NCI-H774 (cell line): ENCODE results near the gene STK10.
"Not testable (repeated sequence)": the region's sequence is repeated elsewhere in the genome, so short reads cannot be mapped to it uniquely, and the experiment has no call there.

ENCODE experiments used
- DNase-seq: peaks from one replicate; lab custom pipeline; 2025; lab: John Stamatoyannopoulos, UW

The STK10 gene

GRCh38 chr5:172051643-172052339 is 136.2 kb downstream of the STK10 start:
- DNase-seq, result no peak

- DNase-seq, result no peak
Observed at GRCh38 chr5:172050080-172050479, 137.9 kb downstream of the STK10 start.

DNA sequence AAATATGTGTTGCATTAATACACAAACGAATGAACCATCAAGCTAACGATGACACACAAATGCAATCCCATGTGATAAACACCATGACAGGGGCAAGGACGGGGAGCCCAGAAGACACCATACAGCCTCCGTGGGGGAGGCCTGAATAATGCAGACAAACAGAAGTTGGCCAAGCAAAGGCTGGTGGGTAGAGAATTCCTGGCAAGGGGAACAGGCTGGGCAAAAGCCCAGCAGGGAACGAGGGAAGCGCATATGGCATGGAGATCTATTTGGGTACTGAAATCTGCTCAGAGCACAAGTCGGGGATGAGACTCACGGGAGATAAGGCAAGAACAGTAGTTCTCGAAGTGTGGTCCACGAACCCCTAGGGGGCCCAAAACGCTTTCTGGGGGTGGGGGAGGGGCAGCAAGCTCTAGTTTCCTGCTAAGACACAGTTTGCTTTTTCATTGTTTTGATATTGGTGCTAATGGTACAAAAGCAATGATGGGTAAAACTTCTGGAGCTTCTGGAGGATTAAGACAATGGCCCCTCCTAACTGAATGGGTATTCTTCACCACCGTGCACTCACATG is 138.7 kb downstream of the STK10 start:
- no peak for DNase-seq

GRCh38 chr5:172048539-172049101 is 139.4 kb downstream of the STK10 start:
- no peak for DNase-seq

- DNase-seq, result no peak
Observed at GRCh38 chr5:172048170-172048422, 139.9 kb downstream of the STK10 start.

GRCh38 chr5:172046593-172046992 is 141.4 kb downstream of the STK10 start:
- DNase-seq, result no peak

GRCh38 chr5:172045315-172045632 is 142.8 kb downstream of the STK10 start:
- no peak for DNase-seq

DNA sequence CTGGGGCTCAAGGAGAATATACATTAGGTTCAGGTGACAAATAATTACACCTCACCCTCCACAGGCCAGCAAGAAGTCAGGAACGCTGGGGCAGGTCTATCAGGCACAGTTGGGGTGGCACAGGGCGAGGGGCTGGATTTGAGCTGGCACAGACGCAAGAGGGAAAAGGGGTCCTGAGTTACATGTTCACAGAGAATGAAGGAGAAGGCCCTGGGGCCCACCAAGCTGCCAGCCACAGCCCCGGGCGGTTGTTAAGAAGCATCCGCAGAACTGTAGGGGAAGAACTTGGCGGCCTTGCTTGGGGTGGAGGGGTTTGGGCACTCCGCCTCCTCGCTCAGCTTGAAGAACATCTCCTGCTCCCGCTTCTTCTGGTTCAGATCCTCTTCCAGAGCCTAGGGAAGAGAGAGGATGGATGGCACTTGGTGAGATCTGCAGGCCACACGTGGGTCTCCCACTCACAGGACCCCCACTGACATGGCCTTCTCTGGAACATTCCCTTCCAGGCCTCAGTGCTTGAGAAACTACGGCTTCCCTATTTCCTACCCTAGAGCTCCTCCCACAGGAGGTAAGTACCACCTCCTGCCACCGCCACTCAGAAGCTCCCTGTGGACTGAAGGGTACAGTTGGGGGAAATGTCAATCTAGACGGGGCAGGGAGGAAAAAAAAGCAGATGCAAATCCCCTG is 143.3 kb downstream of the STK10 start:
- no peak for DNase-seq

DNA sequence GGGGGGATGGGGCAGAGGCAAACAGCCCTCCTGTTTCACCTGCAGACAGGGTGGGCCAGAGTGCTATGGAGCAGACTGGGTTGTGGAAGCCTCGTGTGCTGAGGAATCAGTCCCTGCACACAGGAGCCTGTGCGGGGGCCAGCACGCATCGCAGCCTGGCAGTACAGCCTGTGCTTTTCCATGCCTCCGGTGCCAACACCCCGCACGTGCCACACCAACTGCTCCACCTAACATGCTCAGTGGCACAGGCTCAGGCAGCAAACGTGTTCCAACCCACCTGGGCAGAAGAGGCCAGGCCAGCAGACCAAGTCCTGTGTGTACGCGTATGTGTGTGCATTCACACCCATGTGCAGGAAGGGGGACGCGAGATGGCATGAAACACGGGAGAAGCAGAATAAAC is 144.2 kb downstream of the STK10 start:
- DNase-seq, result no peak

- no peak for DNase-seq
Observed at GRCh38 chr5:172042183-172042582, 145.8 kb downstream of the STK10 start.

DNA sequence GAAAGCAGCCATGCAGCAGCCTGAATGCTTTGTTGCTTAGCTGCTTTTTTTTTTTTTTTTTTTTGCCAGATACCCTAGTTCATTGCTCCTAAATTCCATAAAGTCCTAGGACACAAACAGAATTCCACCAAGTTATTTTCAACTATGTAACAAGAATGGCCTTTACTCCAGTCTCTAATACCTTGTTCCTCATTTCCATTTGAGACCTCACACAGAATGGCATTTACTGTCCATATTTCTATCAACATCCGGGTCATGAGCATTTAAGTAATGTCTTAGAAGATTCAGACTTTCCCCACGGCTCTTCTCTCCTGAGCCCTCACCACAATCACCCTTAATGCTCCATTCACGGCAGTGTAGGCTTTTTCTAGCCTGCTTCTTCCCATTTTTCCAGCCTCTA is 149.9 kb downstream of the STK10 start:
- DNase-seq, result no peak

DNA sequence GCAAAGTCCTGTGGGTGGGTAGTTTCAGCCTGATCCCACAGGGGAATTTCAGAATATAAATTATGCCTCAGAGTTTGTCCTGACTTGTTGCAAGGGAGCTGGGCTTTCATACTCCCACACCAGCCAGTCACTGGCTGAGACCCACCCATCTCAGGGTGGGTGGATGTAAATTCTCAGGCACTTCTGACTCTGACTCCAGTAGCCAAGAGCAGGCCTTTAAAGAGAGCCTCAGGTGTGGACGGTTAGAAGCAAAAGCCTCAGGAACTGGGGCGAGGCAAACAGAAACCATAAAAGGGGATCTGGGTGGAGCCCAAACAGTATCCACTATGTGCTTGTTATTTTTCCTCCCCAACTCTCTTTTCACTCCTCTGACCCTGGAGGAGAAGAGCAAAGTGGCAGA is 153.0 kb downstream of the STK10 start:
- DNase-seq, result no peak

DNA sequence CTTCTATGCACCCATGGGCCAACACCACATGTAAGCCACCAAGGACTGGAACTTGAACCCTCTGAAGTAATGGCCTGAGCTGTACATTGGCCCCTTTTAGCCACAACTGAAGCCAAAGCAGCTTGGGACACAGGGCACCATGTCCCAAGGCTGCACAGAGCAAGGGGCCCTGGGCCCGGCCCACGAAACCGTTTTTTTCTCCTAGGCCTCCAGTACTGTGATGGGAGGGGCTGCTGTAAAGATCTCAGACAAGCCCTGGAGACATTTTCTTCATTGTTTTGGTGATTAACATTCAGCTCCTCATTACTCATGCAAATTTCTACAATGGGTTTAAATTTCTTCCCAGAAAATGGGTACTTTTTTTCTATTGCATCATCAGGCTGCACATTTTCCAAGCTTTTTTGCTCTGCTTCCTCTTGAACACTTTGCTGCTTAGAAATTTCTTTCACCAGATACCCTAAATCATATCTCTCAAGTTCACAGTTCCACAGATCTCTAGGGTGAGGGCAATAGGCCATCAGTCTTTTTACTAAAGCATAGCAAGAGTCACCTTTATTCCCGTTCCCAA is 156.0 kb downstream of the STK10 start:
- DNase-seq, result no peak

GRCh38 chr5:172029876-172030275 is 158.1 kb downstream of the STK10 start:
- DNase-seq, result no peak

DNA sequence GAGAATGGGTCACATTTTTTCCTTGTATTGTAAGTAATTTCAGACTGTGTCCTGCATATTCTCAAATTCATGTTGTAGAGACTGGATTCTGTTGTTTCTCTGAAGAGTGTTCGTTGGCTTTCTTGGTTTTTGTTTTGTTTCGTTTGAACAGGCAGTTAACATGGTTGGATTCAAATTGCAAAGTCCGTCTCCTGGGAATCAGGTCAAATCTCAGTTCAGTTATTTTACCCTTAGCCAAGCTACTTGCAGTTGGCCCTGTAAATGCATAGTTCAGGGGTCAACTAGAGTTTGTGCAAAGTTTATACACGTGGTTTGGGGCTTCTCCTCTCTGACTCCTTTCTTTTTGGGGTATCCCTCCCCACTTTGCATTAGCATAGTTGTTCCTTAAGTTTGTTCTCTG is 159.9 kb downstream of the STK10 start:
- DNase-seq, result no peak

- DNase-seq, result not testable (repeated sequence)
Observed at GRCh38 chr5:172020110-172020786, 167.8 kb downstream of the STK10 start.

GRCh38 chr5:172015346-172015745 is 172.7 kb downstream of the STK10 start:
- no peak for DNase-seq

DNA sequence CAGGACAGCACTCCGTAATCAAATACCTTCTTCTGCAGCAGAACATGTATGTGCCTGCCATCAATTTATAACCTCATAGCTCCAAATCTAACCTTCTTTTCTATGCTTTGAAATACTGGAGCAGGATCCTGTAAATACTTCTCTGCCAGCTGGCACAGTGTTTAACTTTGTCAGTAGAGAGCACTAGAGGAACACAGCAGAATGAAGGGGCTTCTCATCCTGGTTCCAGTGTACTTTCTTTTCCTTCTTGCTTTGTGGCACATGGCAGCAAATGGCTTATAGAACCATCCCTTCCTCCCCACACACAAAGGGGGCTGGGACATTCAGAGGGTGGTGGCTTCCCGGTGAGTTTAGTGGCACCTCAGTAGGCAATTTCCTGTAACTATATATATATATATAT is 177.7 kb downstream of the STK10 start:
- DNase-seq, result no peak

DNA sequence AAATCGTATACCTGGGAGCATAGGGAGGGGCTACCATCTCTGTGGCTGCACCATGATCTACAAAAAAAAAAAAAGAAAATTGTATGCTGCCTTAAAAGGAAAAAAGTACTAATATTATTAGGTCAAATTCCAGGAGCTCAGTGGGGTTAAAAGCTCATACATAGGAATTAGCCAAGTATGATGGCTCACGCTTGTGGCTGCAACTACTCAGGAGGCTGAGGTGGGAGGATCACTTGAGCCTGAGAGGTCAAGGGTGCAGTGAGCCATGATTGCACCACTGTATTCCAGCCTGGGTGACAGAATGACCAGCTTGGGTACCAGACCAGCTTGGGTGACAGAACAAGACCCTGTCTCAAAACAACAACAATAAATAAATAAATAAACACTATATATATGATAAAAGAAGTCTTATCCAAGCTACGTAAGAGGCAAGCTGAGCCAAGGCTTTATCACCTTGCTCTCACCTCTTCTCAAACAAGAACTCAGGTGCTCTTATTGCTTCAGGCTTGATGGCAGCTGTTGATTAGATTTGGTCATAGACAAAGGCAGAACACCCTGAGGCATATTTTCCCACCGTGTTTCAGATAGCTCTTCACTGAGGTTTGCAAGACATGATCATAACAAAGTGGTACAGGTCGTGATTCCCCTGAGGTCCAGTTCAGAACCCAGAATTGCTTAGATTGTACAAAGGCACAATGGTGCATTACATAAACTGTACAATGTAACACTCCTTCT is 178.3 kb downstream of the STK10 start:
- no peak for DNase-seq

GRCh38 chr5:172008689-172009141 is 179.3 kb downstream of the STK10 start:
- no peak for DNase-seq

GRCh38 chr5:172008111-172008455 is 179.9 kb downstream of the STK10 start:
- no peak for DNase-seq
